Activated B cell treated with CpG ODN at 0.5 μM for 24 hours (primary cell): ENCODE measurements around the gene CNBD2. TPM values are rescaled to one million over a fixed set of nuclear protein-coding genes. Genes with fewer than 3 reads are reported as not detected.
"Not testable (repeated sequence)": the region's sequence is repeated elsewhere in the genome, so short reads cannot be mapped to it uniquely, and the experiment has no call there.

Experiments used
- ATAC-seq: fragments of 200-7000 bp; cut with Tn5 transposase; one replicate; pipeline ENCODE4 v1.10.0; 2021; ENCODE audit warnings: low read depth, mild to moderate bottlenecking, moderate library complexity
- CTCF ChIA-PET: fragments of 350-600 bp; sonication (Branson Sonifier 250); formaldehyde crosslinking; loops from one replicate; lab custom pipeline; 2021; ENCODE audit warnings: antibody characterized with exemption; lab: Charles Lee
- POLR2A ChIA-PET: fragments of 350-600 bp; sonication (Branson Sonifier 250); formaldehyde crosslinking; loops from one replicate; lab custom pipeline; 2021; ENCODE audit warnings: antibody characterized with exemption; lab: Charles Lee
- DNase-seq: peaks from one replicate; pipeline ENCODE4 v3.0.0; 2022
- H3K27ac Mint-ChIP-seq: one replicate; pipeline ENCODE4 v1.8.0; 2020; ENCODE audit warnings: mixed read lengths
- H3K27me3 Mint-ChIP-seq: one replicate; pipeline ENCODE4 v1.8.0; 2021; ENCODE audit warnings: mixed read lengths
- H3K36me3 Mint-ChIP-seq: one replicate; pipeline ENCODE4 v1.8.0; 2021; ENCODE audit warnings: low read depth, mixed read lengths
- H3K4me1 Mint-ChIP-seq: one replicate; pipeline ENCODE4 v1.8.0; 2021; ENCODE audit warnings: mixed read lengths
- H3K4me3 Mint-ChIP-seq: one replicate; pipeline ENCODE4 v1.8.0; 2020; ENCODE audit warnings: mild to moderate bottlenecking, mixed read lengths
- H3K9me3 Mint-ChIP-seq: one replicate; pipeline ENCODE4 v1.8.0; 2020; ENCODE audit warnings: mixed read lengths
- CTCF ChIP-seq: fragments of 200-600 bp; IDR thresholded peaks from one replicate; pipeline ENCODE4 v1.8.0; 2022; ENCODE audit warnings: antibody characterized with exemption, mild to moderate bottlenecking
- intact Hi-C: fragments of 100-400 bp; cut with micrococcal nuclease; formaldehyde crosslinking; loops from one replicate; pipeline ENCODE4 v1.15.1; 2024
- total RNA-seq: library from RNA; stranded (reverse); gene quantifications from 2 replicates; pipeline ENCODE4 v1.2.3, GENCODE V29; 2022

CNBD2 gene
- total RNA-seq, 1 donor from 2014 or later, result 5.6 TPM

DNA sequence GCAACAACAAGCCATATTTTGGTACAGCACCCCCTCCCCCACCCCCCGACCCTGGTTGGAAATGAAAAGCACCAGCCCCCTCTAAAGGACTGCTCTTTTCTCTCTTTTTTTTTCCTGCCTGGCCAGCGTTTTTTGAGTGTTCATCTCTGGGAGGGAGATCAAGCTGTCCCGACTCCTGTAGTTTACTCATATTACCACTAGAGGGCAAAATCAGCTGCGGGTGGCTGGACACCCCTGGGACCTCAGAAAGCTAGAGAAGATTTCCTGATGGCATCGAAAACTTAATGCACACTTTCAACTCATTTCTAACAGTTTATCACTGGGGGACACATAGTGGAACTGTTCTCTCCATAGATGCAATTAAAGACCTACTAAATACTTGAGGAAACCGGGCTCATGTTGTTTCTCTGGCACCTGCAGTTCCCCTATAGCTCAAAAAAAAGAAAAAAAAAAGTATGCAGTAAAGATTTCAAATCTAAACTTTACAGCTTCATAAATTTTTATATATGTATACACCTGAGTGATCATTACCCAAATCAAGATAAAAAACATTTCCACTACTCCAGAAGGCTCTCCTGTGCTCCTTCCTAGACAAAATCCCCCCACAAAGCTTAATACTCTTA is 24.4 kb downstream of the CNBD2 start:
- ChIA-PET POLR2A (interaction anchor here (0.7 to 1.2 kb wide), 2 partner anchors 30 to 145 kb away, joined by 4 to 8 read pairs; no protein-coding TSS in a partner anchor), CTCF (interaction anchor here (0.7 to 10.0 kb wide), 25 partner anchors 10 to 529 kb away, joined by 3 to 488 read pairs (median 5); partner anchors contain the start of gene SCAND1)
- peak; percentile 86 for ATAC-seq
- Mint-ChIP-seq H3K9me3 (no peaks in the 10 kb centered on the region), H3K36me3 (no peaks in the 10 kb centered on the region), H3K27me3 (peaks cover 18% of the 10 kb centered on the region), H3K4me1 (peaks cover 5% of the 10 kb centered on the region), H3K27ac (no peak overlapping the region), H3K4me3 (no peak overlapping the region)
- intact Hi-C loops, result loop anchor here (1.0 to 10.0 kb wide), 3 partner anchors 39 to 922 kb away; partner anchors contain the start of gene SCAND1
- DNase-seq, result no peak
- no peak for TF ChIP-seq CTCF

DNA sequence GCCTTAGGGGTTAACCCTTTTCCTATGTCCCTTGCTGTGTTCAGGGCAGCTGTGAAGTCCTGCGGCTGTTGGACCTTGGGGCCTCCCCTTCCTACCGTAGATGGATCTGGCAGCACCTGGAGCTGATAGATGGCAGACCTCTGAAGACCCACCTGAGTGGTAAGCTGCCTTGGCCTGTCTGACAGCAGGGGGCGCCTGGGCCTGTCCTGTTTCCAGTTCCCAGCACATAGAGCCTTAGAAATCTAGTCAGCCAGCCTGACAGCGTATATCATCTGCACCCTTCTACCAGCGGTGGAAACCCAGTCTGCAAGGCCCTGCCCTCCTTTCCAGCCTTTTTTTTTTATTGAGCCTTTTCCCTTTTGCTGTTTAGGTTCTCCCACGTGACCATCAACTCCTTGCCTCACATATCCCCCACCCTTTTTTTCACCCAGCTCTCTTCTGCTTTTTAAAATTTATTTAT is 26.6 kb downstream of the CNBD2 start:
- DNase-seq (peak; percentile 72), ATAC-seq (peak; percentile 85)
- H3K27me3 Mint-ChIP-seq, result peaks cover 7% of the 10 kb centered on the region
- no peak overlapping the region for H3K27ac Mint-ChIP-seq
- no peak overlapping the region for H3K4me3 Mint-ChIP-seq
- POLR2A ChIA-PET, result interaction anchor here (1.0 to 1.7 kb wide), 3 partner anchors 138 to 144 kb away, joined by 3 to 14 read pairs (median 6); no protein-coding TSS in a partner anchor
- CTCF ChIA-PET, result interaction anchor here (0.6 to 10.0 kb wide), 15 partner anchors 8 to 207 kb away, joined by 3 to 488 read pairs (median 3); partner anchors contain the start of gene SCAND1
- H3K36me3 Mint-ChIP-seq, result no peaks in the 10 kb centered on the region
- intact Hi-C loops, result loop anchor here (1.0 to 10.0 kb wide), 5 partner anchors 57 to 920 kb away; no protein-coding TSS in a partner anchor
- H3K9me3 Mint-ChIP-seq, result no peaks in the 10 kb centered on the region
- peak; percentile 25 for TF ChIP-seq CTCF
- H3K4me1 Mint-ChIP-seq, result peaks cover 5% of the 10 kb centered on the region

GRCh38 chr20:35996492-35996891 is 28.1 kb downstream of the CNBD2 start:
- CTCF ChIA-PET, result interaction anchor here (10.0 kb wide), 1 partner anchor 143 kb away, joined by 488 read pairs; no protein-coding TSS in a partner anchor
- not testable (repeated sequence) for H3K36me3 Mint-ChIP-seq, DNase-seq, ATAC-seq, H3K27ac Mint-ChIP-seq, H3K4me1 Mint-ChIP-seq, H3K9me3 Mint-ChIP-seq, H3K4me3 Mint-ChIP-seq, H3K27me3 Mint-ChIP-seq
- POLR2A ChIA-PET, result interaction anchor here (0.6 kb wide), 1 partner anchor 142 kb away, joined by 3 read pairs; no protein-coding TSS in a partner anchor
- intact Hi-C loops, result loop anchor here (10.0 kb wide), 1 partner anchor 918 kb away; no protein-coding TSS in a partner anchor

- H3K27ac Mint-ChIP-seq, DNase-seq, ATAC-seq, H3K4me1 Mint-ChIP-seq, intact Hi-C loops, CTCF ChIA-PET, H3K4me3 Mint-ChIP-seq, H3K36me3 Mint-ChIP-seq, POLR2A ChIA-PET: not testable (repeated sequence)
- H3K9me3 Mint-ChIP-seq, result peaks cover 11% of the 10 kb centered on the region
- peaks cover 11% of the 10 kb centered on the region for H3K27me3 Mint-ChIP-seq
These were observed 32.9 kb downstream of the CNBD2 start for GRCh38 chr20:36001331-36001730.

DNA sequence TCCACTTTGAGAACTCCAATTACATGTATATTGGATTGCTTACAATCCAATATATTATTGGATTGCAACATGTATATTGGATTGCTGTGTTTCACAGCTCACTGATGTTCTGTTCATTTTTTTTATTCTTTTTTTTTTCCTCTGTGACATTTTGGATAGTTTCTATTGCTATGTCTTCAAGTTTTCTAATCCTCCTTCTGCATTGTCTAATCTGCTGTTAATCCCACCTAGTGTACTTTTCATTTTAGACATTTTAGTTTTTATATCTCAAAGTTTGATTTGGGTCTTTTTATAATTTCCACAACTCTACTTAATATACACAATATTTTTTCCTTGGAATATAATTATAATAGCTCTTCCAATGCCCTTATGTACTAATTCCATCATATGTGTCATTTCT is 34.5 kb downstream of the CNBD2 start:
- no peak overlapping the region for H3K27ac Mint-ChIP-seq
- no peak for DNase-seq
- H3K27me3 Mint-ChIP-seq, result peaks cover 15% of the 10 kb centered on the region
- TF ChIP-seq CTCF, result no peak
- peaks cover 11% of the 10 kb centered on the region for H3K9me3 Mint-ChIP-seq
- CTCF ChIA-PET, result interaction anchor here (1.1 to 1.5 kb wide), 2 partner anchors 9 to 135 kb away, joined by 4 to 5 read pairs; no protein-coding TSS in a partner anchor
- no peak overlapping the region for H3K4me3 Mint-ChIP-seq
- peaks cover 4% of the 10 kb centered on the region for H3K36me3 Mint-ChIP-seq
- ATAC-seq, result no peak
- intact Hi-C loops, result no loop called here
- H3K4me1 Mint-ChIP-seq, result no peaks in the 10 kb centered on the region
- POLR2A ChIA-PET, result no interaction called here

DNA sequence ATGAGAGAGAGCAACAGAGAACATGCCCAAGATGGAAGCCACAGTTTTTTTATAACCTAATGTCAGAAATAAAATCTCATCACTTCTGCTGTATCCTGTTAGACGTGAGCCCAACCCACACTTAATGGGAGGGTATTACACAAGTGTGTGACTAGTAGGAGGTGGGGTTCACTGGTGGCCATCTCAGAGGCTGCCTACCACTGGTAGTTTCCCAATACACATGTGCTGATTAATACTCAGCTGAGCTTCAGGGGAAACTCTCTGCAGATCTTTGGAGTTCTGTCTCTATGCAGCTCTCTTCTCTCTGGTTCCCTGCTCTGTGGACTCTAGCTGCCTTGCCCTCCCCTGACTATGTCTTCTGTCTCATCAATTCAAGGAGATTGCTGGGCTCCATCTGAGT is 35.7 kb downstream of the CNBD2 start:
- no peak for ATAC-seq

More for the DNA sequence above, 35.7 kb downstream of the CNBD2 start:
- DNase-seq, result no peak
- H3K9me3 Mint-ChIP-seq, result peaks cover 11% of the 10 kb centered on the region
- peaks cover 4% of the 10 kb centered on the region for H3K36me3 Mint-ChIP-seq
- no peaks in the 10 kb centered on the region for H3K4me1 Mint-ChIP-seq
- no peak for TF ChIP-seq CTCF
- H3K27ac Mint-ChIP-seq, result no peak overlapping the region
- intact Hi-C loops, result no loop called here
- CTCF ChIA-PET, result interaction anchor here (1.1 kb wide), 1 partner anchor 134 kb away, joined by 4 read pairs; no protein-coding TSS in a partner anchor
- no peak overlapping the region for H3K4me3 Mint-ChIP-seq
- H3K27me3 Mint-ChIP-seq, result peaks cover 15% of the 10 kb centered on the region
- POLR2A ChIA-PET, result no interaction called here
